Measurements from ENCODE around the gene PPIL1. TPM values are rescaled to one million over a fixed set of nuclear protein-coding genes. Genes with fewer than 3 reads are reported as not detected.

PPIL1 gene
- total and polyA plus RNA-seq, 2 of the 8 experiments (the other 6 are each of a cell fraction or from before 2014, with no cell fraction given): 83.7 to 86.5 TPM

GRCh38 chr6:36837686-36838085, 36.9 kb downstream of the PPIL1 start:
- no peak overlapping the region for H3K18ac ChIP-seq (ENCODE audit: extremely low read depth, low read length)
- H3K4me2 ChIP-seq (ENCODE audit: insufficient read depth in 1 of 2, low read depth in 2 of 2, low read length in 2 of 2): no peak overlapping the region
- FAIRE-seq: no peak
- no peak overlapping the region for H2AK5ac ChIP-seq (ENCODE audit: low read depth, low read length)
- H3K14ac ChIP-seq (ENCODE audit: insufficient read length): no peak overlapping the region
- no peak for TF ChIP-seq TBP (IDR thresholded peaks at IDR 0.05; ENCODE audit: low read depth, low read length)
- no peak for TF ChIP-seq CREB1 (IDR thresholded peaks at IDR 0.05)
- no peak for TF ChIP-seq RXRA (IDR thresholded peaks at IDR 0.05; ENCODE audit: insufficient read depth, low read depth, low read length)
- peaks cover 0 to 7% of the 10 kb centered on the region in 2 experiments for H4K20me1 ChIP-seq (replicated peaks in 1 of 2; ENCODE audit: control insufficient read depth in 1 of 2, insufficient read depth in 2 of 2, low read length in 2 of 2)
- no peak overlapping the region for H4K91ac ChIP-seq (replicated peaks; ENCODE audit: insufficient read length, low read length)
- H4K8ac ChIP-seq (ENCODE audit: extremely low read depth, insufficient read depth, low read length): no peak overlapping the region
- no peak overlapping the region for H3K4ac ChIP-seq (replicated peaks; ENCODE audit: insufficient read length, low read depth, low read length)
- H3K23me2 ChIP-seq (ENCODE audit: low read depth, low read length): peaks cover 13% of the 10 kb centered on the region; the same call in 1 of the 2 replicates
- H3K79me2 ChIP-seq (ENCODE audit: control insufficient read depth in 1 of 2, insufficient read depth in 2 of 2, low read length in 2 of 2): no peaks in the 10 kb centered on the region
- H3K27me3 ChIP-seq (replicated peaks in 1 of 4; ENCODE audit: control insufficient read depth in 3 of 4, extremely low read depth in 1 of 4, insufficient read depth in 3 of 4, low read length in 3 of 4): peaks cover 22 to 50% (median 44%) of the 10 kb centered on the region in 4 experiments
- H2AFZ ChIP-seq (ENCODE audit: low read length): no peak overlapping the region
- no peak overlapping the region for H4K5ac ChIP-seq (ENCODE audit: insufficient read length, low read depth, low read length)
- no peaks in the 10 kb centered on the region for H3K36me3 ChIP-seq (ENCODE audit: control insufficient read depth in 2 of 4, insufficient read depth in 4 of 4, low read length in 3 of 4)
- WGBS, 2 experiments (ENCODE audit: extremely low coverage in 1 of 2, insufficient coverage in 1 of 2, insufficient read length in 1 of 2, insufficient replicate concordance in 2 of 2, low coverage in 1 of 2, low lambda C conversion rate in 2 of 2, missing lambda C conversion rate in 1 of 2): 89% methylated on average over 6 of the region's 6 CpGs; no CpG with 5 or more reads in 1 of the 2 experiments
- no peak overlapping the region for H2BK120ac ChIP-seq (replicated peaks; ENCODE audit: low read depth, low read length)
- 0 out of 2 replicates have a peak overlapping the region, but pooled peaks have one; percentile 10 for H2BK15ac ChIP-seq (ENCODE audit: low read length)
- no peak overlapping the region for H2BK5ac ChIP-seq (ENCODE audit: low read depth, low read length)
- no peak overlapping the region for H2BK12ac ChIP-seq (ENCODE audit: low read depth, low read length)
- no peak overlapping the region for H3K56ac ChIP-seq (replicated peaks; ENCODE audit: insufficient read length, low read depth, low read length)
- H3K9ac ChIP-seq (replicated peaks in 1 of 4; ENCODE audit: extremely low read depth in 1 of 4, low read depth in 3 of 4, low read length in 3 of 4): no peak overlapping the region
- DNase-seq (ENCODE audit: low read depth in 1 of 2, low spot score in 2 of 2): no peak
- H3K4me1 ChIP-seq (replicated peaks in 1 of 4; ENCODE audit: control insufficient read depth in 3 of 4, insufficient read depth in 4 of 4, low read length in 3 of 4): peaks cover 0 to 14% (median 8%) of the 10 kb centered on the region in 4 experiments; a peak in 6 of 7 replicates
- POLR2A ChIA-PET (ENCODE audit: partially characterized antibody): interaction anchor here (0.7 to 2.0 kb wide), 3 partner anchors 11 to 202 kb away, joined by 3 to 9 read pairs (median 3); no protein-coding TSS in a partner anchor
- H2BK20ac ChIP-seq (ENCODE audit: low read length): peak overlapping the region; percentile 72; the same call in 1 of the 2 replicates
- no peaks in the 10 kb centered on the region for H3K79me1 ChIP-seq (ENCODE audit: low read depth, low read length)
- H3K9me3 ChIP-seq (ENCODE audit: insufficient read depth in 2 of 2, low read depth in 1 of 2, low read length in 1 of 2): no peaks in the 10 kb centered on the region
- no peak overlapping the region for H3K4me3 ChIP-seq (ENCODE audit: extremely low read depth in 1 of 4, insufficient read depth in 2 of 4, low read depth in 3 of 4, low read length in 4 of 4)
- H3K23ac ChIP-seq (ENCODE audit: insufficient read length): no peak overlapping the region
- CTCF ChIA-PET (ENCODE audit: partially characterized antibody): interaction anchor here (1.5 to 14.1 kb wide), 5 partner anchors 9 to 72 kb away, joined by 4 to 121 read pairs (median 7); no protein-coding TSS in a partner anchor
- H3K27ac ChIP-seq (ENCODE audit: low read depth, low read length): no peak overlapping the region
